GM21423 (cell line): ENCODE data around the gene PXDC1.
"Not testable (repeated sequence)": the region's sequence is repeated elsewhere in the genome, so short reads cannot be mapped to it uniquely, and the experiment has no call there.

ENCODE experiments used
- ATAC-seq: cut with Tn5 transposase; IDR thresholded peaks from one replicate; pipeline ENCODE4 v1.9.1; 2021; ENCODE audit warnings: mild to moderate bottlenecking, moderate library complexity; ENCODE audit not compliant: unreplicated experiment

The PXDC1 gene

DNA sequence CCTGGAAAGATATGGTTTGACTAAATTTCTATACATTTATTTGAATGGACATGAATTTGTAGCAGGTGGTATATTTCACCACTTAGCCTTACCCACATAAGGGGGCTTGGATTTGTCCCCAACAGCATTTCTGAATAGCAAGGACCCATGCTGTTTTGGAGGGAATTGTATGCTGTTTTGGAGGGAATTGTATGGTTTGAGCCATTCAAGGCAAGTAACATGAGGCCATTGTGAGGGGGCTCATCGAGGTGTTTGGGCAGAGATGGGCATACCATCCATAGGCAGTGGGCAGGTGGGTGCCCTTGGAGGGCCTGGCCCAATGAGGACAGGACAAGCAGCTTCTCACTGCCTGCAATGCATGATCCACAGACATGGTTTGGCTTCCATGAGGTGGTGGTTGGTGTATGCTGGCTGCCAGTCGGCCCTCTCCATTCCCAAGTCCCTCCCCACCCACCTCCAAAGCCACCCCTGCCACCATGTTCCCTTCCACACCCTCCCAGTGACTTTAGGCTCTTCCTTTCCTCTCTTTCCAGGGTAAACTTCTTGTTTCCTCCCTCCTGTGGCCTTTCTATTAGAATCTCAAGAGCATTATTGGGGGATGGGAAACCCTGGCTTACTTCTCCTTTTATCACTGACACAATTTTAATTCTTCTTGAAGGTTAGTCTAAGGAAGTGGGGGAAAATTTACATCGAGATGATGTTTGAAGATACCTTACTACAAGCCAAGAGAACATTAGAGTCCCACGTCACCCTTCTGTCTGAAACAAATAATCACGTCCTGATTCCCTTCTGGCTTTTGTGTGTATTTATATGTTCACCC is 13.2 kb upstream of the PXDC1 start:
- ATAC-seq, result no peak

DNA sequence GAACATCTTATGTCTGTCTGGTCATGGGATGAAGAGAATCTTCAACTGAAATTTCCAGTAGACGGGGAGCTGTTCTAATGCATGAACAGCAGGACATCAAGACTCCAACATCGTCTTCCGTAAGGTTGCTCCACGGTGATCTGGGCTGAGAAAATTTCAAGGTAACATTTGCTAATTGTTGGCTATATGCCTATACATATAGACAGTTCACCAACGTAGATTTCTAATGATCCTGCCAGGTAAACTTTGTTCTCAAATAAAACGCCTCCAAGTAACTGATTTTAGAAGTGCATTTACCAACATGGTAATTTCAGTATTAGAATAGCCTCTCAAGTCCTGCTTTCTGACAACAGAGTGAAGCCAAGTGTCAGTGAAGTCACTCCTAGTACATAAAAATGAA is 11.3 kb upstream of the PXDC1 start:
- no peak for ATAC-seq

DNA sequence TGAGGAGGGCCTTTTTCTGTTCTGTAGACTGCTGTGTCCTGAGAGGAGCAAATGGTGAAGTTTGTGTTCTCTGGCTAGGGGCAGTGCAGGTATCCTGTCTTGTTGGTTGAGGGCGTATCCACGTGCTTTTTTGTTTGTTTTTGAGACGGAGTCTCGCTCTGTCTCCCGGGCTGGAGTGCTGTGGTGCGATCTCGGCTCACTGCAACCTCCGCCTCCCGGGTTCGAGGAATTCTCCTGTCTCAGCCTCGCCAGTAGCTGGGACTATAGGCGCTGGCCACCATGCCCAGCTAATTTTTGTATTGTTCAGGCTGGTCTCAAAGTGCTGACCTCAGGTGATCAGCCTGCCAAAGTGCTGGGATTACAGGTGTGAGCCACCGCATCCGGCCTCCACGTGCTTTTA is 10.8 kb upstream of the PXDC1 start:
- no peak for ATAC-seq

DNA sequence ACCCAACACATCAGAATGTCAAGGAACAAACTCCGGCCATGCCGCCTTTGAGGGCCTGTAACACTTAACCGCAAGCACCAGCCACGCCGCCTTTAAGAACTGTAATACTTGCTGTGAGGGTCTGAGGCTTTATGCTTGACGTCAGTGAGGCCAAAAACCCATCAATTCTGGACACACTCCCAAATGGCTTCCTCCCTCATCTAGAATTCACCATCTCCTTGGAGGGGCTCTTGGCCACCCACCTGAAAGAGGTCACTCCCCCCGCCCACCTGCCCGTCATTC is 10.4 kb upstream of the PXDC1 start:
- ATAC-seq, result no peak

DNA sequence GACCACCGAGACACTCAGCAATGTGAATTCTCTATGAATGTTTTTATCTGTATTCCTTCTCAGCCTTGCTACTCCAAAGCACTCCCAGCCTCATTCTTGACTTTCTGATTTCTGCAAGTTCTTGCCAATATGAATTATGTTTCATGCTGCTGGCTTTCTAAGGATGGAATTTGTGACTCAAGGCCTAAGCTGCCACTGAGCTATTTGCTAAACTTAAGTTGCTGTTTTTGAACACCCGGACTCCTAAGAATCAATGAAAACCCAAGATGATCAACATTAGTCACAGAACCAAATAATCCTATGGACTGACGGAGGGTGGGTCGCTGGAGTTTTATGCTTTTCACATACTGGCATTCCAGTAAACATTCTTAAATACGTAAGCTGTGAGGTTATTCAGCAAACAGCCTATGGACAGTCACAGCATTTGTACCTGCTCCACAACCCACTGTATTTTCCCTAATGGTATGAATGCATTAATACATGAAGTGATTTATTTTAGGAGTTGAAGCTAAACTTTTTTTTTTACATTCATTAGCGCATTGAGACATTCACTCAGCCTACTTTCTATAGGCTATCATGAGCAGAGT is 8.2 kb upstream of the PXDC1 start:
- no peak for ATAC-seq

DNA sequence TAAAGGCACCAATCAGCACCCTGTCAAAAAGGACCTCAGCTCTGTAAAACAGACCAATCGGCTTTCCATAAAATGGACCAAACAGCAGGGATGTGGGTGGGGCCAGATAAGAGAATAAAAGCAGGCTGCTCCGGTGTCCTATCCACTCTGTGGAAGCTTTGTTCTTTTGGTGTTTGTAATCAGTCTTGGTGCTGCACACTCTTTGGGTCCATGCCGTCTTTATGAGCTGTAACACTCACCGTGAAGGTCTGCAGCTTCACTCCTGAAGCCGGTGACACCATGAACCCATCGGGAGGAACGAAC is 7.3 kb upstream of the PXDC1 start:
- no peak for ATAC-seq

DNA sequence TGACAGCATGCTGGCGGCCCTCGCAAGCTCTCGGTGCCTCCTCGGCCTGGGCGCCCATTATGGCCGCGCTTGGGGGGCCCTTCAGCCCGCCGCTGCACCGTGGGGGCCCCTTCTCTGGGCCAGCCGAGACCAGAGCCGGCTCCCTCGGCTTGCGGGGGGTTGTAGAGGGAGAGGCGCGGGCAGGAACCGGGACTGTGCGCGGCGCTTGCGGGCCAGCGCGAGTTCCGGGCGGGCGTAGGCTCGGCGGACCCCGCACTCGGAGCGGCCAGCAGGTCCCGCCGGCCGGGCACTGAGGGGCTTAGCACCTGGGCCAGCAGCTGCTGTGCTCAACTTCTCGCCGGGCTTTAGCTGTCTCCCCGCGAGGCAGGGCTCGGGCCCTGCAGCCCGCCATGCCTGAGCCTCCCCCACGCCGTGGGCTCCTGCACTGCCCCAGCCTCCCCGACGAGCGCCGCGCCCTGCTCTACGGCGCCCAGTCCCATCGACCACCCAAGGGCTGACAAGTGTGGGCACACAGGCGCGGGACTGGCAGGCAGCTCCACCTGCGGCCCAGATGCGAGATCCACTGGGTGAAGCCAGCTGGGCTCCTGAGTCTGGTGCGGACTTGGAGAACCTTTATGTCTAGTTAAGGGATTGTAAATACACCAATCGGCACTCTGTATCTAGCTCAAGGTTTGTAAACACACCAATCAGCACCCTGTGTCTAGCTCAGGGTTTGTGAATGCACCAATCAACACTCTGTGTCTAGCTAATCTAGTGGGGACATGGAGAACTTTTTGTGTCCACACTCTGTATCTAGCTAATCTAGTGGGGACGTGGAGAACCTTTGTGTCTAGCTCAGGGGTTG is 6.7 kb upstream of the PXDC1 start:
- not testable (repeated sequence) for ATAC-seq

DNA sequence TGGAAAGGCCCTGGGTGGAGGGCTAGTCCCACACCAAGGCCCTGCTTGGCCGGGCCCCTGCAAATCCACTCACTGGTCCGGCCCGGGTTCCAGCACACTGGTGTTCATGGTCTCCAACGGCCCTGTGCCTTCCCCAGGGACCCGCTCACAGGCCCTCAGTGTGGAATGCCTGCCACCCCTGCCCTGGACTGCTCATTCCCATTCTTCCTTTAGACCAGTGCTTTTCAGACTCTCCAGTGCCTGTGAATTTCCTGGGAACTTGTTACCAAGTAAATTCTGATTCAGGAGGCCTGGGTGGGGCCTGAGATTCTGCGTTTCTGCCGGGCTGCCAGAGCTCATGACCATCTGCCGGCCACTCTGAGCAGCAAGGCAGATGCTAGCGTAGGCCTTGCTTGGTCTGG is 5.7 kb upstream of the PXDC1 start:
- ATAC-seq, result no peak

DNA sequence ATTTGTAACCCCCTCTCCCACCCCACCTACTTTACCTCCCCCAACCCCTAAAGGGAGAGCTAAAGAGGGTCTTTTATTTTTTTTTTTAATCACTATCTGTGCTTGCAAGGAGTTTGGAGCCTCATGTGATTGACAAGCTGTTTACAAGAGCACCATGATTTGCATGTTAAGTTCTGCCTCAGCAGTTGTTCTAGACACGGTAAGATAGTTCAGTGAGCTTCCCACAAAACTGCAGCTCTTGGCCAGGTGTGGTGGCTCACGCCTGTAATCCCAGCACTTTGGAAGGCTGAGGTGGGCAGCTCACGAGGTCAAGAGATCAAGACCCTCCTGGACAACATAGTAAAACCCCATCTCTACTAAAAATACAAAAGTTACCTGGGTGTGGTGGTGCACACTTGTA is 5.0 kb upstream of the PXDC1 start:
- ATAC-seq, result no peak

DNA sequence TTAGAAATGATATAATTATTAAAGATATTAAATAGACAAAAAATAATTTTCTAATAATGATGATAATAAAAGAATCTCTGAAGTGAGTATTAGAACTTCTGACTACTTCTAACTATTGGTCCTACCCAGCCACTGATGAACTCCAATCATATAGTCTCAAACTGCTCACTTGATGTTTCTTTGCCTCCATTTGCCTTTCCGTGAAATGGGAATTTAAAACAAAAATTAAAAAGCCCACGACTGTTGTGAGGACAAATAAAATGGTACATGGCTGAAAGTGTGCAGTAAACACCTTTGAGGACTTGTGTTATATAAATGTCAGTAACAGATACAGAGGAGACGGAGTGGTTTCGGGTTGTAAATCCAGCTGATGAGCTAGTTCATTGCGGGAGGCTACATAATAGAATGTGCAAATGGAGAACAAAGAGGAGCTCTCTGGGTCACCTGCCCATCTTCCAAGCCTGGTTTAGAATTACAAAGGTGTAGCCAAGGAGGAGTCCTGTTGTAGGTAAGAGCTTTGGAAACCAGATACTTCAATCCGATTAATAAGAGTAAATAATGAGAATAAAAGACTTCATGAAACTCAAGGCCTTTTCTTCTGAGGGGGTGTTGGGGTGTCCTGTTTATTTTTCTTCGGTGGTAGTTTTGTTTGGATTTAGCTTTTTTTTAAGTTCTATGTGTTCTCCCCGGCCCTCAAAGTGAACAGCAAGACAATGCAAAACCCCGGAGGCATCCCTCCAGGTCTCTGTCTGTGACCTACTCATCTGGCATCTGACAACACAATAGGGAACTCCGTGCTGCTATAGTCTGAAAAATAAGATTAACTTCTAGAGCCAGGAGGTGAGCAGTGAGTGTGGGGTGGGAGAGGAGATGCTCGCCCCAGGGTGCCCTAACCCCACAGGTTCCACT is 4.4 kb upstream of the PXDC1 start:
- ATAC-seq, result no peak

DNA sequence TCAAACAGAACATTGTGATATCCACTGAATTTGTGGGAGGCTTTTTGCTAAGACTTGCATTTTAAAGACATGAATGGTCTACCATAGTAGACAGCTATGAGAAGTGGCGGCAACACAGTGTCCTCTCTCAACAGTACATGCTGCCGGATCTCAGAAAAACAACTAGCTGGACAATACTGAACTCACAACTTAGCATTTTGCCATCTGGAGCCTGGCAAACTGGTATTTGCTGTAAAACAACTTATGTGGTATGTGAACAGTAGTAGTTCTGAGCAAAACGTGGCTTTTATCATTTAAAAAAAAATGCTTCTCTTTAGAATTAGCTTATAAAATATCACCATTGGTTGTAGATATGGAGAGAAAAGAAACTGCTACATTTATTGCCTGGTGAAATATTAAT is 3.3 kb upstream of the PXDC1 start:
- no peak for ATAC-seq

DNA sequence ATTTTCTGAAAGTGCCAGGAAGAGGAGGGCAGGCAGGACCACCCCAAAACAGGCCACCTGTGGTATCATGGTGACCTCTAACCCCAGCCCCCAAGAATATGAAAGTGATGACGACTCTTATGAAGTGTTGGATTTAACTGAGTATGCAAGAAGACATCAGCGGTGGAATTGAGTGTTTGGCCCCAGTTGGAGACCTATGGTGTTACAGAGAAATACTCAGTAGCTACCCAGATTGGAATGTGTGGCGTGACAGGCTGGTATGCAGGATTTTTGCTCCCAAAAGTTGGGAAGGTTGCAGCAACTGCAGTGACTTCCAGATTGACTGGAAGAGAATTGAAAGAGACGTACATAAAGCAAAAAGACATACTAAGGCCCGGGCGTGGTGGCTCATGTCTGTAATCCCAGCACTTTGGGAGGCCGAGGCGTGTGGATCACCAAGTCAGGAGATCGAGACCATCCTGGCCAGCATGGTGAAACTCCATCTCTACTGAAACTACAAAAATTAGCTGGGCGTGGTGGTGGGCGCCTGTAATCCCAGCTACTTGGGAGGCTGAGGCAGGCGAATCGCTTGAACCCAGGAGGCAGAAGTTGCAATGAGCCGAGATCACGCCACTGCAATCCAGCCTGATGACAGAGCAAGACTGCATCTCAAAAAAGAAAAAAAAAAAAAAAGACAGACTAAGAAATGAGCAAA is 2.7 kb upstream of the PXDC1 start:
- ATAC-seq, result not testable (repeated sequence)

DNA sequence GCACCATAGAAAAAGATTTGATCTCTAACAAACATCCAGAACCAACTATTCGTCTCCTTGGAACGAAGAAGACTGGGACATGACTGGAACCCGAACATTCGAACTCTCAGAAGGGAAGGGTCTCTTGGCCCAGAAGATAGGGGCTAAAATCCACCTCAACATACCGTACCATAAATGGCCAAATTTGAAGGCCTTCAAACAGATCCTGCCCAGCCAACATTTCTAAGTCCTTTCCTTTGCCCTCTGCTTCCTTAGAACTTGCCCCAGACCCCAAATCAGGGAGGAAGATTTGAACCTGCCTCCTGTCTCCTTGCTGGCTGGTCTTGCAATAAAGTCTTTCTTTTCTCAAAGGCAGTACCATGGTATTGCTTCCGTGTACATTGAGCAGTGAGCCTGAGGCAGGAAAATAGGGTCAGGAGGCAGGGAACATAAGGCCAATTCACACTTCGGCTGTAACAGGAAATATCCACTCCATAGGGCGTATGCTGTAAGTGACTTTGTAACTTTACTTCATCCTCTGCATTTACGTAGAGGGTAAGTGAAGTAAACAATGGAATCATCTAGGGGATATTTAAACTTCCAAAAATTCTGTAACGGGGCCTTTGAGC is 1.8 kb upstream of the PXDC1 start:
- ATAC-seq, result no peak

DNA sequence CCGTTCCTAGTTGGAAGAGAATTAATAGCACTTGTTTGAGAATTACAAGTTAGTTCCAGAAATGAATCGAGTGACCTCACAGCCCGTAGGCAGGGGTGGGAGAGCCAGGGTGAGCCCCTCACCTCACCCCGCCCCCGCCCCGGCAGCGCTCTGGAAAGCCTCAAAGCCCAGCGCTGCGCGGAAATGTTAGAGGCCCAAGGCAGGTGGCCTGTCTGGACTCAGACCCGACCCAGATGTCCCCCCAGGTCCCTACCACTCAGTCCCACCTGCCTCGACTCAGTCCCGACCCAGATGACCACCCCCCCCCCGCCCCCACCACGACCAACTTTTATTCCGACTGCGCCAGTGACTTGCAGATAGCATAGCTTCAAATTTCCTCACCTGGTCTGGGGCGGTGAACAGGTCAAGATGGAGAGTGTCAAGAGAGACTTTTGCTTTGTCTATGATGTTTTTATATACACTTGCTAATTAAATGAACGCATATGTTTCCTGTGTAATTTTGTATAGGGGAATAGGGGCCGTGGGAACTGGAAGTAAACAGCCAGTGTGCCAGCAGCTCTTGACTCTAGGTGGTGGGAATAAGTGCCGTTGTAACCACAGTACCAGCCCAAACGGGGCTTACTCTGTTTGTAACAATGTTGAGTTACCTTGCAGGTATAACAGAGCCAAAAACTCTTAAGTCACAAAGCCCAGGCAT is 1.2 kb upstream of the PXDC1 start:
- ATAC-seq, result no peak

DNA sequence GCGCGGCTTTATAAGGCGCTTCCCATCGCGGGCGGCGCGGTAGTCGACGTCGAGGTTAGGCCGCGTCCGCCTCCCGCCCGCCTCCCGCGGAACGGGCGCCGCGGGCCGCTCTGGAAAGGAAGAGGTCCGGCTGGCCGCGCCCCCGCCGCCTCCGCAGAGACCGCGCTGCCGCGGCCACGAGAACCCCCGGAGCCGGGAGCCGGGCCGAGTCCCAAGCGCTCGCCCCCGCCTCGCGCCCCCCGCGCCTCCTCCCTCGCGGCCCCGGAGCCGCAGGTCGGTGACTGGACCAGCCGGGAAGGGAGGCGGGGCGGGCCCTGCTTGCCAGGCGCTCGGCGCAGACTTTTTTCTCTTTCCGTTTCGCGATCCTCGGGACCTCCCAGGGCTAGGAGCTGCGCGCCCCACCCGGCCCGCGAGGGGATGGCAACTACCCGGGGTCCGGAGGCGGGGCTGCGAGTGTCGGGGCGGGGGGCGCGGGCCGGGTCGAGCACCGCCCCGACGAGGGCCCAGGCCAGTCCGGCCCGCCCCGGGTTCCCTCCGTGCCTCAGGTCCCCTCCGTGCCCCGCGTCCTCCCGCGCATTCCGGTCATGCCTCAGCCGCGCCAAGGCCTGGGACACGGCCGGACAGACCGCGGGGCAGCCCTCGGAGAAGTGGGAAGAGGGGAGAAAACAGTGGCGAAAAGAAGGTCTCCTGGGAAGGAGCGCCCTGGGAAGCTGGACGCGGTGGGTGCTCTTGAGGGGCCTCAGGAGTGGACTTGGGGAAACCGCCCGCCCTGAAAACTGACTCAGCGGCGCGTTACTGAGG is 417 bp upstream of the PXDC1 start:
- ATAC-seq, result peak; percentile 76

DNA sequence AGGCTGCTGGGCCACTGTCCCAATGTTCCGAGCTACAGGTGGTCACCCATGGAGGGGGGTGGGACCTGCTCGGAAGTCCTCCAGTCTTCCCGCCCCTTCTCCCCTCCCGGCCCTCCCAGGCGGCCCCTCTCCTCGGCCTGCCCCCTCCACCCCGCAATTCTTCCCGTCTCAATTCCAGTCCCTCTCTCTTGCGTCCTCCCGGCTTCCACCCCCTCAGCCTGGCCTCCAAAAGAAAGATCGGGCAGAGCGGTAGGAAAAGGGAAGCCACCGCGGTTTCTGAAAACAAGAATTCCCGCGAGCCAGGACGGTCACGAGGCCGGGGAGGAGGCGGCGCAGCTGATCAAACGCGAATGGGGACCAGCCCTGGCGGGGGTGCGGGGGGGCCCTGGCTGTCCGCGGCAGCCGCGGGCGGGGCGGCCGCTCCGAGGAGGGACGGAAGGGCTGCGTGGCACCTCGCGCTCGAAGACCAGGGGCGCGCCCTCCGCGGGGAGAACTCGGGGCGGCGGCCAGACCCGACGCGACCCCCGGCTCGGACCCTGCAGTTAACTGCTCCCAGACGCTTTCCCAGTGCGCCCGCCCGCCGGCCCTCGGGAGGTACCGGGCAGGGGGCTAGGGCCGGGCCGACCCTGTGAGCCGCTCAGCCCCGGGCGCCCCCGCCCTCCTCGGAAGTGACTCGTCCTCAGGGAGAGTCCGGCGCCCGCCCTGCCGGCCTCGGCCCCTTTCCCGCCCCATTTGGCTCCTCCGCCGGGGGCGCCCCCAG is 1.0 kb downstream of the PXDC1 start:
- no peak for ATAC-seq

DNA sequence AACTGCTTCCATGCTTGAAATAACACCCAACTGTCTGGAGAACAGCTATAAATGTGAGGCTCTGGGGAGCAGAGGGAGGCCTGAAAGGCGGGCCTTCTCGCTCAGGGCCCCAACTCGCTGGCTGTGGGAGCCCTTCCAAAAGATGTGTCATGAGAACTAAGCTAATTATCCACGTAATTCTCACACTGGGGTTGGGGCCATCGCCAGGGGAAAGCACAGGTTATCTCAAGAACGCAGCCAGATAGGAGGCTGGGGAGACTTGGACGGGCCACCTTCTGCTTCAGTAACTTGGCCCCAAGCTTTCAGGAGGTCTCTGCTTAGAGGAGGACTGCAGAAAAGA is 1.6 kb downstream of the PXDC1 start:
- ATAC-seq, result no peak
